CD4-positive, alpha-beta T cell treated with Interleukin-17A for 1 hour (primary cell): Measurements from ENCODE around the gene PIP.
"Not testable (repeated sequence)": the region's sequence is repeated elsewhere in the genome, so short reads cannot be mapped to it uniquely, and the experiment has no call there.

Experiments used
- DNase-seq: peaks from one replicate; pipeline ENCODE4 v3.0.0-alpha.2; 2020

The PIP gene

GRCh38 chr7:143131781-143132180 lies at the start of gene PIP:
PIP (plus strand) TSS chr7:143132077; CDS start chr7:143132117, 40 bp downstream.
- no peak for DNase-seq

GRCh38 chr7:143085109-143085508 lies 46.8 kb upstream of the PIP start:
- DNase-seq: no peak

GRCh38 chr7:143085610-143086009 lies 46.3 kb upstream of the PIP start:
- not testable (repeated sequence) for DNase-seq

GRCh38 chr7:143088549-143089231 lies 43.2 kb upstream of the PIP start:
- DNase-seq: not testable (repeated sequence)

- no peak for DNase-seq
Measured at GRCh38 chr7:143096146-143096545, 35.7 kb upstream of the PIP start.

- not testable (repeated sequence) for DNase-seq
Measured at GRCh38 chr7:143099579-143099978, 32.3 kb upstream of the PIP start.

GRCh38 chr7:143104759-143105158 lies 27.1 kb upstream of the PIP start:
- no peak for DNase-seq

- not testable (repeated sequence) for DNase-seq
Measured at GRCh38 chr7:143108019-143108418, 23.9 kb upstream of the PIP start.

GRCh38 chr7:143117395-143117794 lies 14.5 kb upstream of the PIP start:
- DNase-seq: no peak

- DNase-seq: no peak
Measured at GRCh38 chr7:143120691-143121405, 11.0 kb upstream of the PIP start.

- not testable (repeated sequence) for DNase-seq
Measured at GRCh38 chr7:143123326-143123725, 8.6 kb upstream of the PIP start.

- peak; percentile 2 for DNase-seq
Measured at GRCh38 chr7:143126146-143126545, 5.7 kb upstream of the PIP start.

- DNase-seq: no peak
Measured at GRCh38 chr7:143129051-143129450, 2.8 kb upstream of the PIP start.

GRCh38 chr7:143129477-143129876 lies 2.4 kb upstream of the PIP start:
- no peak for DNase-seq

- no peak for DNase-seq
Measured at GRCh38 chr7:143130541-143130940, 1.3 kb upstream of the PIP start.

- no peak for DNase-seq
Measured at GRCh38 chr7:143147070-143147469, 15.2 kb downstream of the PIP start.

GRCh38 chr7:143148050-143148449 lies 16.2 kb downstream of the PIP start:
- no peak for DNase-seq

GRCh38 chr7:143148651-143149050 lies 16.8 kb downstream of the PIP start:
- no peak for DNase-seq

- DNase-seq: not testable (repeated sequence)
Measured at GRCh38 chr7:143150696-143151095, 18.8 kb downstream of the PIP start.

GRCh38 chr7:143158617-143159016 lies 26.7 kb downstream of the PIP start:
- not testable (repeated sequence) for DNase-seq

- no peak for DNase-seq
Measured at GRCh38 chr7:143171697-143172096, 39.8 kb downstream of the PIP start.

- DNase-seq: no peak
Measured at GRCh38 chr7:143172354-143172753, 40.5 kb downstream of the PIP start.

GRCh38 chr7:143176128-143176527 lies 44.3 kb downstream of the PIP start:
- no peak for DNase-seq

- no peak for DNase-seq
Measured at GRCh38 chr7:143177374-143178119, 45.7 kb downstream of the PIP start.
